HG03469 (cell line): ENCODE data around the gene BCAT1.
"Not testable (repeated sequence)": the region's sequence is repeated elsewhere in the genome, so short reads cannot be mapped to it uniquely, and the experiment has no call there.

Source experiments
- ATAC-seq: cut with Tn5 transposase; IDR thresholded peaks from one replicate; pipeline ENCODE4 v1.9.1; 2021; ENCODE audit warnings: mild to moderate bottlenecking, moderate library complexity, moderate number of reproducible peaks; ENCODE audit not compliant: unreplicated experiment

The BCAT1 gene

GRCh38 chr12:24901576-24902461 is 47.1 kb downstream of the BCAT1 start:
- no peak for ATAC-seq

GRCh38 chr12:24900196-24900595 is 48.7 kb downstream of the BCAT1 start:
- no peak for ATAC-seq

- ATAC-seq, result no peak
These were observed 49.3 kb downstream of the BCAT1 start for GRCh38 chr12:24899503-24900075.

- no peak for ATAC-seq
These were observed 50.3 kb downstream of the BCAT1 start for GRCh38 chr12:24898606-24899005.

GRCh38 chr12:24898185-24898584 is 50.7 kb downstream of the BCAT1 start:
- no peak for ATAC-seq

- no peak for ATAC-seq
These were observed 52.7 kb downstream of the BCAT1 start for GRCh38 chr12:24896171-24896570.

GRCh38 chr12:24895612-24896011 is 53.3 kb downstream of the BCAT1 start:
- no peak for ATAC-seq

- no peak for ATAC-seq
These were observed 54.0 kb downstream of the BCAT1 start for GRCh38 chr12:24894879-24895278.

GRCh38 chr12:24890048-24890803 is 58.7 kb downstream of the BCAT1 start:
- no peak for ATAC-seq

GRCh38 chr12:24889411-24889810 is 59.5 kb downstream of the BCAT1 start:
- no peak for ATAC-seq

GRCh38 chr12:24888813-24889212 is 60.1 kb downstream of the BCAT1 start:
- no peak for ATAC-seq

- no peak for ATAC-seq
These were observed 64.0 kb downstream of the BCAT1 start for GRCh38 chr12:24884911-24885310.

GRCh38 chr12:24881724-24882371 is 67.1 kb downstream of the BCAT1 start:
- ATAC-seq, result no peak

GRCh38 chr12:24881227-24881626 is 67.7 kb downstream of the BCAT1 start:
- ATAC-seq, result no peak

- no peak for ATAC-seq
These were observed 68.2 kb downstream of the BCAT1 start for GRCh38 chr12:24880732-24881131.

- no peak for ATAC-seq
These were observed 69.3 kb downstream of the BCAT1 start for GRCh38 chr12:24879644-24880043.

GRCh38 chr12:24875014-24875413 is 73.9 kb downstream of the BCAT1 start:
- ATAC-seq, result no peak

- no peak for ATAC-seq
These were observed 76.7 kb downstream of the BCAT1 start for GRCh38 chr12:24872211-24872610.

- not testable (repeated sequence) for ATAC-seq
These were observed 82.8 kb downstream of the BCAT1 start for GRCh38 chr12:24866139-24866538.

GRCh38 chr12:24864796-24865125 is 84.1 kb downstream of the BCAT1 start:
- ATAC-seq, result peak; percentile 73
